Sigmoid colon (tissue), 4 donors: ENCODE results near the gene CAMTA1.

Experiments
- EP300 ChIP-seq, 4 donors: sonication (generic); formaldehyde crosslinking; IDR thresholded peaks; one replicate each; pipeline ENCODE4 v1.6.1; 2017; ENCODE audit warnings: antibody characterized with exemption in 4 of 4
- POLR2A ChIP-seq, 2 donors: fragments of 450-650 bp; IDR thresholded peaks; one replicate each; pipeline ENCODE4 v1.6.1; 2016; ENCODE audit warnings: antibody characterized with exemption in 2 of 2, mild to moderate bottlenecking in 2 of 2, moderate library complexity in 2 of 2
- POLR2AphosphoS5 ChIP-seq, 4 donors: sonication (generic); formaldehyde crosslinking; IDR thresholded peaks; one replicate each; pipeline ENCODE4 v1.6.1; 2017; ENCODE audit warnings: antibody characterized with exemption in 4 of 4
- TF ChIP-seq, protein P1 (sequence below), 4 experiments: fragments of 450-650 bp in 3 of 4; fragments of 200-600 bp in 1 of 4; IDR thresholded peaks; one replicate each; pipeline ENCODE4 v1.5.1; 2016 to 2019; ENCODE audit warnings: antibody characterized with exemption in 4 of 4, mild to moderate bottlenecking in 3 of 4, moderate library complexity in 2 of 4

DNA sequence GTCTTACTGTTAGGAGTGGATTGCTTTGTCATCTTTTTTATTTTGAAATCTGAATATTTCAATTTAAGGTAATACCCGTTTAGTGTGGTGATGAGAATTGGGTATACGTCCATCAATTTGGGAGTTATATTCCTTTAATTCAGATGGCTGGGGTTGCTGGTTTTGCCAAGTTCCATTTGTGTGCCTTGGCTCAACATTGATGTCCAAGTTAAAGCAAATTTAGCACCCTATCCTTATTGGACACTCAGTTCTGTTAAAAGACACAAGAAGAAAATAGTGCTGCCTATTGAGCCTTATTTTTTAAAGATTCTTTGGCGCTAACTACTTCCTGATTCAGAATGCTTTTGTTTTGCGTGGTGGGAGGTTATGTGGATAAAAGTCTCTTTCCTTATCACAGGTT is 40.6 kb downstream of the CAMTA1 start:
- TF ChIP-seq, protein P1, sequence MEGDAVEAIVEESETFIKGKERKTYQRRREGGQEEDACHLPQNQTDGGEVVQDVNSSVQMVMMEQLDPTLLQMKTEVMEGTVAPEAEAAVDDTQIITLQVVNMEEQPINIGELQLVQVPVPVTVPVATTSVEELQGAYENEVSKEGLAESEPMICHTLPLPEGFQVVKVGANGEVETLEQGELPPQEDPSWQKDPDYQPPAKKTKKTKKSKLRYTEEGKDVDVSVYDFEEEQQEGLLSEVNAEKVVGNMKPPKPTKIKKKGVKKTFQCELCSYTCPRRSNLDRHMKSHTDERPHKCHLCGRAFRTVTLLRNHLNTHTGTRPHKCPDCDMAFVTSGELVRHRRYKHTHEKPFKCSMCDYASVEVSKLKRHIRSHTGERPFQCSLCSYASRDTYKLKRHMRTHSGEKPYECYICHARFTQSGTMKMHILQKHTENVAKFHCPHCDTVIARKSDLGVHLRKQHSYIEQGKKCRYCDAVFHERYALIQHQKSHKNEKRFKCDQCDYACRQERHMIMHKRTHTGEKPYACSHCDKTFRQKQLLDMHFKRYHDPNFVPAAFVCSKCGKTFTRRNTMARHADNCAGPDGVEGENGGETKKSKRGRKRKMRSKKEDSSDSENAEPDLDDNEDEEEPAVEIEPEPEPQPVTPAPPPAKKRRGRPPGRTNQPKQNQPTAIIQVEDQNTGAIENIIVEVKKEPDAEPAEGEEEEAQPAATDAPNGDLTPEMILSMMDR (IDR thresholded peaks at IDR 0.05), result no peak
- TF ChIP-seq POLR2A (IDR thresholded peaks at IDR 0.05) (no peak), POLR2AphosphoS5 (IDR thresholded peaks at IDR 0.05) (no peak), EP300 (IDR thresholded peaks at IDR 0.05) (no peak)
